Measurements from ENCODE around the gene GIT1.

Gene GIT1

DNA sequence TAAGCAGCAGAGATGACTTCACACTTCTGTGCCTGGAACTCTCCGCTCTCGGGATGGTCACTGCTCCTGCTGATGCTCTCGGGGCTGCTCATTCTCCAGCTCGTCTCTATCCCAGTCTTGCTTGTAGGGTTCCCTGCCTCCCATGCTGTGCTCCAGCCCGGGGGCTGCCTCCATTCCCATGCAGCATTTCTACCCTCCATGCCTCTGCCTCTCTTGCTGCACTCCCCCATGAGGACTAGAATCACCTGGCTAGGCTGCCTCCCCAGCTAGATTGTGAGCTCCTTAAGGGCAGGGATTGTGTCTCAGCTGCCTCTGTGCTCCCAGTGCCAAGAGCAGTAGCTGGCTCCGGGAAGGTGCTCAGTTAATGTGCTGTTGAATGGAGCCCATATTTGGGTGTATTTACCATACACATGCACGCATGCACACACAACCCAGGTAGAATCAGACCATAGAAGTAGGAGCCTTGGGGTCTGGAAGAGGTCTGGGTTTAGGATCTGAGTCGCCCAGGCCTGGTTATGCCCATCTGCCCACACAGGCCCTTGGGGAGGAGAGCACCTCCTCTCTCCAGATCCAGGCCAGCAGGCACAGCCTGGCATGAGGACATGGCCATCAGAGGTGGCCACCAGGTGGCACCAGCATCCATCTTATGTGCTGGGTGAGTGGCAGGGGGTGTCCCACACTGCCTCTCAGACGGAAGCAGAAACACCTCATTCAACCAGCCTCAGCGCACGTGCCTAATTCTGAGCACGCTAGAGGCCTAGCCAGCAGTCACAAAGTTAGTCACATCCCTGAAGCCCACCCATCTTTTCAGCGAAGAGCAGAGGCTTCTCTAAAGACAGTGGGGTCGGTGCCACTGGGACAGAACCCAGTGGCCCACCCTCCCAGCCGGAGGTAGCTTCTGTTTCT, 9.3 kb downstream of the GIT1 start:
- peak; percentile 93 for DNase-seq (ENCODE audit: low spot score)

DNA sequence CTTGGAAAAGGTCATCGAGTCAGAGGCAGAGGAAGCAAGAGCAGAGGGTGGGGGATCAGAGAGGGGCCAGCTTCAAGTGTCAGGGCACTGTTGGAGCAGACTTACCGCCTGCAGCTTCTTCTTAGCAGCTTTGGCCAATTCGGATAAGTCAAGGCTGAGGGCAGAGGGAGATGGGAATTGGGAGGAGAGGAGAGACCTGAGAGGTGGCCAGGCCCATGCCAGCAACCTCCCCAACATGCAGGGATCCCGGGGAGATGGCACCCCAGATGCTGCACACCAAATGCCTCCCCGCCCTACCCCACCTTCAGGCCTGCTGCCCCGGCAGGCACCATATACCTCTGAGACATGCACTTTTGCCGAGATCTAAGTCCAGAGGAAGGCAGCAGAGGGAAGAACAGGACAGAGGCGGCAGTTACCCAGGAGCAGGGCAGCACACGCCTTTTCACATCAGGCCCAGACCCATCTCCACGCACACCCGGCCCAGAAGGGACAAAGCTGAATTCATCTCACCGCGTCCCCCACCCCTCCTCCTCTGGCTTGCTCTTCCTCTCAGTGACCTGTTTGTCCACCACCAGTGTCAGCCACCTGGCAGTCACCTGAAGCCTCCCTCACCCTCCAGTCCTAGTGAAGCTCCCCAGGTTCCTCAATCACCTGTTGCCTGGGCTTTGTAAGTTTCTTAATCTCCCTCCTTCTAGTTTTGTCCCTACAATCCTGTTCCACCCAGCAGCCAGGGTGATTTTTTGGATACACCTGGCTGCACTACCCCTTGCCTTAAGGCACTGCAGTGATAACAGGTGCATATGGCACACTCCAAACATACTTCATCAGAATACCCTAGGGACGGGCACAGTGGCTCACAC, 10.6 kb downstream of the GIT1 start:
- no peak for DNase-seq (ENCODE audit: low spot score)

- no peak for DNase-seq (ENCODE audit: low spot score)
These were observed 11.8 kb downstream of the GIT1 start for GRCh38 chr17:29577385-29578211.

GRCh38 chr17:29577001-29577370, 12.5 kb downstream of the GIT1 start:
- no peak for DNase-seq (ENCODE audit: low spot score)

- no peak for DNase-seq (ENCODE audit: low spot score)
These were observed 13.0 kb downstream of the GIT1 start for GRCh38 chr17:29576214-29577000.

- no peak for DNase-seq (ENCODE audit: low spot score)
These were observed 13.8 kb downstream of the GIT1 start for GRCh38 chr17:29575511-29576213.

DNA sequence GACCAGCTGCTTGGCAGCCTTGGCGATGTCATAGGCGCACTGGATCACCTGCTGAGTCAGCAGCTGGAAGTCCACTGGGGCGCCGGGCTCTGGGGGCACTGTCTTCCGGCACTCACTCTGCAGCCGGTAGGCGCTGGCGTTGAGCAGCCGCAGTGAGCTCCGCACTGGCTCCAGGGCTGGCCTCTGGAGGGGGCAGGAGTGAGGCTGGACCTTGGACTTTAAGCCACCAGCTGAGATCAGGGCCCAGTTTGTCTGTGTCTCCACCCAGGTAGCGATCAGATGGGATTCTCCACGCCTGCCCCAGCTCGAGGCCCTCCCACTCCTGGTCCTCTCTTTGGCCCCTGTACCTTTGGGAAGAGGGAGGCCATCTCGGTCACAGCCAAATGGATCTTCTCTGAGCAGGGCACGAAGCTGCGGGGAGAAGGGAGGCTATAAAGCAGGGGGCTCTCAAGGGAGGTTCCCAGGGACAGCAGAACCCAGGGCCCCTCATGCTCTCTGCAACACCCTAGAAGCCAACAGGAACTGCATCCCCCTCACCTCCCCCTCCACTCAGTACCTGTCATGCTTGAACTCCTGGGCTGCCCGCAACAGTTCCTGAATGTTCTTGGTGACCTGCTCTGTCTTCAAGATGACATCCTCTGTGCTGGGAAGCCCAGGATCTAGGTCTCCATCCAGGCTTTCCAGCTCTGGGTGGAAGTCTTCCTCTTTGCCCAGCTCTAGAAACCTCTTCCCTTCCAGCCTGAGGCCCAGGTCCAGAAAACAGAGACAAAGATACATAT, 14.5 kb downstream of the GIT1 start:
- DNase-seq (ENCODE audit: low spot score): no peak

DNA sequence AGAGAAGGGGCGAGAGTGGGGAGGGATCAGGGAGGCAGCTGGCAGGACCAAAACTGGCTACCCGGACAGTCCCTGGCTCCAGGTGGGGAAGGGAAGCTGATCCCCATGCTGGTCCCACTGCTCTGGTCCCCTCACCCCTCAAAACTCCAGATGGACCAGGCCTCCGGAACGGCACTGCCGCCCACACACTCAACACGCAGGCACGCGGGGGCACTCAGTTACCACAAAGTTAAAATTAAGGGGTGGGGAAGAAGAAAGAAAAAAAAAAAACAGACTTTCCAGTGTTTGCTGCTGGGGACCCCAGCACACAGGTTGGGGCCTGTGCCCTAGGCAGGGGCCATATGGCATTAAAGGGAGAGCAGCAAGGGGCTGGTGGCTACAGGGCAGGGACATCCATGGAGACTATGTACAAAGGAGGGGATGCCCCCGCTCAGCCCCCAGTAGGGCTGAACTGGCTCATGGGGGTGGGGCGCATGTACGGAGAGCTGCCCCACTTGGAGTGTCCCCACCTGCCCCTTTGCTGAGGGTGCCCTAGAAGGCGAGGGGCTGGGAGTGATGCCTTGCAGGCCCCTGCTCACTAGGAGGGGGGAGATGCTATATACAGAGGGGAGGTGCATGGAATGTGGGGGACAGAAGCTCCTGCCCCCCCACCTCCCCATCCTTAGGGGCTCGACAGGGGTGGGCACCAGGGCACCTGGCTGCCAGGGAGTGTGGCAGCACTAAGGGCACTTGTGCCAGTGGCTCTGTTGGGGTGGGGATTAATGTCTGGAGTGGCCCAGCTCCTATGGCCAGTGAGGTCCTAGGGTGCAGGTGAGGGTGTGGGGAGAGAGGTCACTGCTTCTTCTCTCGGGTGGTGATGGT, 15.3 kb downstream of the GIT1 start:
- no peak for DNase-seq (ENCODE audit: low spot score)

GRCh38 chr17:29573558-29573869, 15.9 kb downstream of the GIT1 start:
- DNase-seq (ENCODE audit: low spot score): no peak

DNA sequence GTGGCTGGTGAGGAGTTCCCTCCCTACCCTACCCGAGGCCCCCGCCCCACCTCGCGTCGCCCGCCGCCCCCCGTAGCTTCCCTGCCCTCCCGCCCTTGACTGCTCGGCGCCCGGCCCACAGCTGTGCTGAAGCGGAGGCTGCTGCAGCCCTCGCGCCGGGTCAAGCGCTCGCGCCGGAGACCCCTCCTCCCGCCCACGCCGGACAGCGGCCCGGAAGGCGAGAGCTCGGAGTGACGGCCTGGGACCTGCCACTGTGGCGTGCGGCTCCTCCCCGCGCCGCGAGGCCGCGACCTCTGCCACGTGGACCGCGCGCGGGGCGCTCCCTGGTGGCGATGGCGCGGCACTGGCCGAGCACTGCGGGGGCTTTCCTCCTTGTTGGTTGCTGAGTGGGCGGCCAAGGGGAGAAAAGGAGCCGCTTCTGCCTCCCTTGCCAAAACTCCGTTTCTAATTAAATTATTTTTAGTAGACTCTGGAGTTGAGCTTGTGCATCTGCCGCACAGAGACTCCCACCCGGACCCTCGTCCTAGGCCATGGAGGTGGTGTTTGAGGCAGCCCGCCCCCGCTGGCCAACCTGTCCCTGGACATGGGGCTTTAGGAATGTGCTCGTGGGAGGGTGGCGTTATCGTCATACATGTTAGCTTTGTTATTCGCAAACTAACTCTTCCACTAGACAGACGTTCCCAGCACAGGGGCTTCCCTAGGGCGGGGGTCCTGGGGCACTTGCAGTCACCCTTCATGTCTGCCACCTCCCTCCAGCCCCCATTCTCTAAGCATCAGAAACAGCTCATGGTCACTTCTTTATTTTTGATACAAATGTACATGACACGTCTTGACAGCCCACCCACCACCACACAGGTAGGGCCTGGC, 16.5 kb downstream of the GIT1 start:
- DNase-seq (ENCODE audit: low spot score): peak; percentile 49

DNA sequence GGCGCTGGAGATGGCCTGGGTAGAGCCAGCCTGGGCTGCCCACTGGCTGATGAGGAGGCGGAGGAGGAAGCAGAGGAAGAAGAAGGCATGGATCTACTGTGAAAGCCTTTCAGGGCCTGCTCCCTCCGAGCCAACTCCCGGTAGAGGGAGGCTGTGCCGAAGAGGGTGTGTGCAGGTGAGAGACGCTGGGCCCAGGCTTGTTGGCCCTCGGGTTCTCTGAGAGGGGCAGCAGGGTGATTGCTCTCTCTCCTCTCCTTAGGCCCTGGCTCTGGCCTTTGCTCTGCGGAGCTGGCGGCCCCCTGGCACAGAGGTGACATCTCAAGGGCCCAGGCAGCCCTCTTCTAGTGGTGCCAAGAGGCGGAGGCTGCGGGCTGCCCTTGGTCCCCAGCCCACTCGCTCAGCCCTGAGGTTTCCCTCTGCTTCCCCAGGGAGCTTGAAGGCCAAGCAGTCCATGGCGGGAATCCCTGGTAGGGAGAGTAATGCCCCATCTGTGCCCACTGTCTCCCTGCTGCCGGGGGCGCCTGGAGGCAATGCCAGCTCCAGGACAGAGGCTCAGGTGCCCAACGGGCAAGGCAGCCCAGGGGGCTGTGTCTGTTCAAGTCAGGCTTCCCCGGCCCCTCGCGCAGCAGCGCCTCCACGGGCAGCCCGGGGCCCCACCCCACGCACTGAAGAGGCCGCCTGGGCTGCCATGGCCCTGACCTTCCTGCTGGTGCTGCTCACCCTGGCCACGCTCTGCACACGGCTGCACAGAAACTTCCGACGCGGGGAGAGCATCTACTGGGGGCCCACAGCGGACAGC, 17.4 kb downstream of the GIT1 start:
- DNase-seq (ENCODE audit: low spot score): no peak

DNA sequence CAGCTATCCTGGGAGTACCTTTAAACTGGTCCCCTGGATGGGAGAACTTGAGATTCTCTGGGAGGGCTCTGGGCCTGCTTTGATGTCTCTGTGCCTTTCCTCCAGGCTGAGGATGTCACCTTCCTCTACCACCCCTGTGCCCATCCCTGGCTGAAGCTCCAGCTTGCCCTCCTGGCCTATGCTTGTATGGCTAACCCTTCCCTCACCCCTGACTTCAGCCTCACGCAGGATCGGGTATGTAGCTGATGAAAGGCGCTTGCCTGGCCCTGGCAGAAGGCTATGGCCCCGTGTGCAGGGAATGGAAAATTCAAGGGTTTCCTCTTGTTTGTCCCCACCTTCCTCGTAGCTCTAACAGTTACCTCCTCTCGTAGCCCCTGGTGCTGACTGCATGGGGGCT, 18.0 kb downstream of the GIT1 start:
- no peak for DNase-seq (ENCODE audit: low spot score)

DNA sequence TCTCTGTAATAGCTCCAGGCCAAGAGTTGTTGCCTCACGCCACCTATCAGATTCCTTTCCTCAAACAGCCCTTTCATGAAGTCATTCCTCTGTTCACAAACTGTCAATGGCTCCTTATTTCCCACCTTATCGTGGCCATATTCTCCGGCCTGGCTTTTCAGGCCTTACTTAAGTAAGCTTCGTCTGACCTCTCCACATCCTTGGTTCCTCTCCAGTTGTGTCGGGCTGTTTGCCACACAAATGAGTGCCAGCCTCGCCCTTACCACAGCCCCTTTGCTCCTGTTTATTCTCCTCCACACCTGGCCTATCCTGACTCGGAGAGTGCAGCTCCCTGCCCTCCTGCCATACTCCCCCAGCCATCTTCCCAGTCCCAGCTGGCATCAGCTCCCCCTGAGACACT, 18.9 kb downstream of the GIT1 start:
- DNase-seq (ENCODE audit: low spot score): no peak

DNA sequence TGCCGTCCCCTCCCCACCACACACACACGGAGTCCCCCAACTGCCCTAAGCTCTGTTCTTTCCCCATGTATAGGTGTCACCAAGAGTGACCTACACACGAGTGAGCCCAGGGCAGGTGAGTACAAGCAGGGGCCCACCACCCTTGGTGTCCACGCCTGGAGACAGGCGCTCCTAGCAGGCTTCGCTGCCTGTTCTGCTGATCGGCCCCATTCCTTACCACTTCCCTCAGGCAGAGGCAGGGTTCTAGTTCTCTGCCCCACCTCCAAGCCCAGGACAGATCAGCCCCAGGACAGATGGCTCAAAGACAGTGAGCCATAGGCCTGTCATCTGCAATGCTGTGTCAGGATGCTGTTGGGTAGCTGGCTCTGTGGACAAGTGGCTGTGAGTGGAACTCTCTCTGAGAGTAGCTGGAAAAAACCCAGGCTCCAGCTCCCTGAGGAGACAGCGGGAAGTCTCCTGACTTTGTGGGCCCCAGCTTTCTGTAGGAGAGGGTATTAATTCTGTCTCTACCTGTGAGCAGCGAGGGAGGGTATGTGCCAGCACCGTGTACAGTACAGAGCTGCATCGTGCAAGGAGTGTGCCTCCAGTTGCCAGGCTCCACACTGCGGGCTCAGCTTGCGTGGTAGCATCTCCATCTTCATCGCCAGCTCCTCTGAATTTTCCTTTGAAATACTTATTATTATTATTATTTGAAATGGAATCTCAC, 20.1 kb downstream of the GIT1 start:
- DNase-seq (ENCODE audit: low spot score): no peak

DNA sequence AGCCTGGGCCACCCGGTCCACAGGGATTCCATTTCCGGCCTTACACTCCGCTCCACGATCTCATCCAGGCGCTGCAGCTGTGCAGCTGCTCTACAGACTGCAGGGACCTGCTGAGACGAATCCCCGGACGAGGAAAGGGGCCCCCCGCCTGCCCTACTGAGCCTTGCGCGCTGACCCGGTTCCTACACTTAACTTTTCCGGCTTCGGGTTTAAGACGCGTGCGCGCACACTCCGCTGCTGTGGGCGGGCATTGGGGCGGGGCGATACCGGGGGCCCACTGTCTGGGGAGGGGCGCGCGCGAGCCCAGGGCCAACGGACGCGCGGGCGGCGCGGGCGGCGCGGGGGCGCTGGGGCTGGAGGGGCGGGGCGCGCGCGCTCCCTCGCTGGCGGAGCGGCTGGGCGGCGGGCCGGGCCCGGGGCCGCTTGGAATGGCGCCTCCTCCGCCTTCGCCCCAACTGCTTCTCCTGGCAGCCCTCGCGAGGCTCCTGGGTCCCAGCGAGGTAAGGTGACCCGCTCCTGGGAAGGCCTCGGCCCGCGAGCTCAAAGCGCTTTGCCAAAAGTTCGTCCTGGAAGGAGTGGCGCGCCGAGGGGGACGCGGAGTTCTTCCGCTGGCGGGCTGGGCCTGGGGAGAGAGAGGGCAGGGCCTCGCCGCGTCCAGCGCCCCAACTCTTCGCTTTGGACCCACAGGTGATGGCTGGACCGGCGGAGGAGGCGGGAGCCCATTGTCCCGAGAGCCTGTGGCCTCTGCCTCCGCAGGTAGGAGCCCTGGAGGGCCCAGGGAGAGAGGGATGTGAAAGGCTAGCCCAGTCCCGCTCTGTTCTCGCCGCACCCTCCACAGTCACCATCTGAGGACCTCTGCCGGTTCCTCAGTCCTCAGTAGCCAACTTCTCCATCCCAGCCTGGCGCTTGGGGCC, 20.9 kb downstream of the GIT1 start, which contains the start of gene TP53I13:
TP53I13 (plus strand) TSS at position 371 of the 914 bp plus-strand sequence; CDS start at position 429, 58 bp downstream.
- peak; percentile 88 for DNase-seq (ENCODE audit: low spot score)
